Liver (tissue), 9 donors: ENCODE data around the gene HYAL3. TPM values are rescaled to one million over a fixed set of nuclear protein-coding genes. Genes with fewer than 3 reads are reported as not detected.
"Not testable (repeated sequence)": the region's sequence is repeated elsewhere in the genome, so short reads cannot be mapped to it uniquely, and the experiment has no call there.

Experiments
- DNase-seq: peaks from one replicate; pipeline ENCODE4 v3.0.0-alpha.2; 2017; ENCODE audit warnings: low spot score
- H3K27ac ChIP-seq, 2 donors: one replicate each; pipeline ENCODE4 v1.7.0; 2013; ENCODE audit warnings: inconsistent platforms in 2 of 2, low read length in 2 of 2, control low read depth in 1 of 2, low read depth in 1 of 2, mild to moderate bottlenecking in 1 of 2
- H3K27me3 ChIP-seq, 4 donors: one replicate each; pipeline versions ENCODE4 v1.6.1 to v1.7.0; 2013; ENCODE audit warnings: low read length in 3 of 4, inconsistent platforms in 1 of 4, mild to moderate bottlenecking in 1 of 4, moderate library complexity in 1 of 4; ENCODE audit not compliant: control insufficient read depth in 4 of 4, insufficient read depth in 4 of 4
- H3K36me3 ChIP-seq, 4 donors: one replicate each; pipeline versions ENCODE4 v1.6.1 to v1.7.0; 2013; ENCODE audit warnings: low read length in 3 of 4, mild to moderate bottlenecking in 3 of 4, low read depth in 1 of 4, moderate library complexity in 1 of 4; ENCODE audit not compliant: control insufficient read depth in 4 of 4, insufficient read depth in 3 of 4
- H3K4me1 ChIP-seq, 4 donors: one replicate each; pipeline versions ENCODE4 v1.6.1 to v1.7.0; 2013; ENCODE audit warnings: low read length in 3 of 4, mild to moderate bottlenecking in 3 of 4, moderate library complexity in 1 of 4; ENCODE audit not compliant: control insufficient read depth in 4 of 4, insufficient read depth in 4 of 4
- H3K4me3 ChIP-seq, 3 donors: one replicate each; pipeline versions ENCODE4 v1.6.1 to v1.7.0; 2013; ENCODE audit warnings: low read length in 3 of 3, control low read depth in 1 of 3, low read depth in 1 of 3, mild to moderate bottlenecking in 1 of 3
- H3K9ac ChIP-seq, 2 donors: one replicate each; pipeline ENCODE4 v1.7.0; 2013; ENCODE audit warnings: low read length in 2 of 2, mild to moderate bottlenecking in 2 of 2, moderate library complexity in 2 of 2, control low read depth in 1 of 2, low read depth in 1 of 2
- H3K9me3 ChIP-seq, 4 donors: one replicate each; pipeline versions ENCODE4 v1.6.1 to v1.7.0; 2013; ENCODE audit warnings: low read length in 3 of 4; ENCODE audit not compliant: control insufficient read depth in 4 of 4
- EGR1 ChIP-seq, 2 donors: IDR thresholded peaks; 2 replicates each; pipeline ENCODE4 v1.6.1; 2016 to 2018; ENCODE audit warnings: antibody characterized with exemption in 2 of 2, low read depth in 2 of 2
- FOXA1 ChIP-seq: IDR thresholded peaks from 2 replicates; pipeline ENCODE4 v1.6.1; 2016; ENCODE audit warnings: antibody characterized with exemption
- FOXA2 ChIP-seq: IDR thresholded peaks from 2 replicates; pipeline ENCODE4 v1.6.1; 2016; ENCODE audit warnings: antibody characterized with exemption
- GABPA ChIP-seq, 2 donors: IDR thresholded peaks in 1 of 2; conservative IDR thresholded peaks in 1 of 2; 2 replicates each; pipeline ENCODE4 v1.6.1; 2016; ENCODE audit warnings: antibody characterized with exemption in 2 of 2, mild to moderate bottlenecking in 1 of 2, moderate library complexity in 1 of 2
- HNF4A ChIP-seq, 2 donors: conservative IDR thresholded peaks; 2 replicates each; pipeline ENCODE4 v1.6.1; 2016; ENCODE audit warnings: antibody characterized with exemption in 2 of 2, mild to moderate bottlenecking in 2 of 2
- HNF4G ChIP-seq: IDR thresholded peaks from 2 replicates; pipeline ENCODE4 v1.6.1; 2016; ENCODE audit warnings: antibody characterized with exemption
- JUND ChIP-seq, 2 donors: IDR thresholded peaks; 2 replicates each; pipeline ENCODE4 v1.6.1; 2016; ENCODE audit warnings: antibody characterized with exemption in 2 of 2
- NR2F2 ChIP-seq: IDR thresholded peaks from 2 replicates; pipeline ENCODE4 v1.6.1; 2016; ENCODE audit warnings: antibody characterized with exemption
- RAD21 ChIP-seq, 2 donors: IDR thresholded peaks; 2 replicates each; pipeline ENCODE4 v1.6.1; 2016; ENCODE audit warnings: antibody characterized with exemption in 2 of 2, mild to moderate bottlenecking in 2 of 2
- RXRA ChIP-seq, 2 donors: IDR thresholded peaks; 2 replicates each; pipeline ENCODE4 v1.6.1; 2017 to 2018; ENCODE audit warnings: antibody characterized with exemption in 2 of 2, mild to moderate bottlenecking in 1 of 2
- SP1 ChIP-seq: IDR thresholded peaks from 2 replicates; pipeline ENCODE4 v1.6.1; 2018; ENCODE audit warnings: antibody characterized with exemption, mild to moderate bottlenecking
- TAF1 ChIP-seq: conservative IDR thresholded peaks from 2 replicates; pipeline ENCODE4 v1.6.1; 2016; ENCODE audit warnings: antibody characterized with exemption, mild to moderate bottlenecking
- YY1 ChIP-seq: IDR thresholded peaks from 2 replicates; pipeline ENCODE4 v1.6.1; 2016; ENCODE audit warnings: antibody characterized with exemption, mild to moderate bottlenecking
- WGBS: extraction: QIAGEN DNeasy Blood & Tissue Kit; methylation state at CpG from one replicate; pipeline ENCODE4 v1.1.7; 2013; 5-methylcytosine and 5-hydroxymethylcytosine counted together
- polyA plus RNA-seq, 2 donors: library from polyadenylated mRNA; stranded (reverse) in 1 of 2; unstranded in 1 of 2; fragments of 200-250 nt in 1 of 2; fragments of >200 nt in 1 of 2; fragmentation: Nextera tagmentation in 1 of 2; extraction: Ambion mirVana in 1 of 2; gene quantifications; one replicate each; pipeline versions ENCODE4 v1.2.1 to v1.2.3, GENCODE V29; 2013 to 2015
- total RNA-seq, 2 donors: library from RNA; depleted of rRNA; stranded (reverse); fragments of >200 nt; gene quantifications; one replicate each; pipeline ENCODE4 v1.2.3, GENCODE V29; 2014
- TF ChIP-seq, protein P1 (sequence below): IDR thresholded peaks from 2 replicates; pipeline ENCODE4 v1.6.1; 2016; ENCODE audit warnings: antibody characterized with exemption
- TF ChIP-seq, protein P2 (sequence below): IDR thresholded peaks from 2 replicates; pipeline ENCODE4 v1.6.1; 2016; ENCODE audit warnings: antibody characterized with exemption, mild to moderate bottlenecking
- TF ChIP-seq, protein P3 (sequence below): IDR thresholded peaks from 2 replicates; pipeline ENCODE4 v1.6.1; 2016; ENCODE audit warnings: antibody characterized with exemption
- TF ChIP-seq, protein P4 (sequence below): fragments of 150-350 bp; IDR thresholded peaks from 2 replicates; pipeline ENCODE4 v1.5.1; 2017; ENCODE audit warnings: improper control_type of control experiment, low read depth, low read length; ENCODE audit not compliant: missing input control
- donor health status: healthy.
- donor health status: healthy.
- donor health status: healthy.
- donor health status: healthy.
- donor health status: healthy.

Gene HYAL3
- total and polyA plus RNA-seq, 4 donors: 1.8 to 6.6 (median 2.0) TPM

DNA sequence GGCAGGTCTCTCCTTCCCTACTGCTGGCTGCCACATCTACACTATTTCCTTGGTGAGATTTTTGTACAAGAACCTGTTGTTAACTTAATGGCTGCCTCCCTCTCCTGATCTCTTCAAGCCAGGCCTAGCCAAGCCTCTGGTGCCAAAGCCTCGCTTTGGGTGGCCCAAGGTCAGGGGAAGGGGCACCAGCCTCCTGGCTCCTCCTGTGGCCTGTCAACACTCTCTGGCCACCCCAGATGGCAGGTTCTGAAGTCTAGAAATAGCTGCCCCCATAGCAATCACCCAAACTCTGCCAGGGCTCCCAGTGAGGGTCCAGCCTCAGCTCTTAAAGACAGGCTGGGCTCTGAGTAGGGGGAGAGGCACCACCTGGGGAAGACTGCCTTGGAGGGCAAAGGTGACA lies 11.9 kb downstream of the HYAL3 start:
- H3K27me3 ChIP-seq: no peaks in the 10 kb centered on the region
- no peak for DNase-seq
- H3K4me1 ChIP-seq: peaks cover 2 to 16% (median 10%) of the 10 kb centered on the region in 4 donors
- no peak overlapping the region for H3K4me3 ChIP-seq
- H3K9me3 ChIP-seq: no peaks in the 10 kb centered on the region
- TF ChIP-seq RXRA (IDR thresholded peaks at IDR 0.05) (no peak), JUND (IDR thresholded peaks at IDR 0.05) (no peak)
- peaks cover 5 to 41% (median 22%) of the 10 kb centered on the region in 4 donors for H3K36me3 ChIP-seq
- no peak overlapping the region for H3K9ac ChIP-seq
- 93% methylated on average over 1 of the region's 1 CpG for WGBS
- H3K27ac ChIP-seq: no peak overlapping the region

DNA sequence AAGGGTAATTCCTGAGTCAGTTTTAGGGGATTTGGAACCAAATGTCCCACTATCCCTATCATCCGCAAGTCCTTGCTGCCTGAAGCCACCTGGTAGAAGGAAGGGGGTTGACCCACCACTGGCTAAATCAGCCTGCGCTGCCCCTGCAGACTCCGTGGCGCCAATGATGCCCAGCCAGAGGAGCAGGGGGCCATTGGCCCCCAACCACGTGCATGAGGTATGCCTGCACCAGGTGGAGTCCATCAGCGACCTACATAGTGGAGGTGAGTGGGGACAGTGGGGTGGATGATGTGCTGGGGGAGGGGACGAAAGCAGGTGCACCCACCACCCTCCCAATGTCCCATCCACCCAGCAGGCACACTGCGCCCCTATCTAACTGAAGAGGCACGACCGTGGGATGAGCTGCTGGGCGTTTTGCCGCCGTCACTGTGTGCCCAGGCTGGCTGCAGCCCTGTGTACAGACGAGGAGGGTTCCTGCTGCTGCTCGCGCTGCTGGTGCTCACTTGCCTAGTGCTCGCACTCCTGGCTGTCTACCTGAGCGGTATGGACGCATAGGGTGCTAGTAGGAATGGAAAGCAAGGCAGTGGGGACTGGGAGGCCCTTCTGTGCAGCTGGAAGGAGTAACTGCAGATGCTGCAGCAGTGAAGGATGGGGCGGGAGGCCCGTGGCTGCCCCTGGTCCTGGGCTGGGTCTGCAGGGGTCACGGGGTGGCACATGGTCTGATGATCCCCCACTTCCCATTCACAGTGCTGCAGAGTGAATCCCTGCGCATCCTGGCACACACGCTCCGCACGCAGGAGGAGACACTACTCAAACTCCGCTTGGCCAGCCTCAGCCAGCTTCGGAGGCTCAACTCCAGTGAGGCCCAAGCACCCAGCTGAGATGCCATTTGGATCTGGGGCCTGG lies 12.6 kb downstream of the HYAL3 start:
- TF ChIP-seq NR2F2 (no peak), EGR1 (IDR thresholded peaks at IDR 0.05; ENCODE audit: low read depth in 2 of 2) (no peak), FOXA2 (no peak), HNF4A (conservative IDR thresholded peaks at IDR 0.05) (no peak), SP1 (no peak), JUND (IDR thresholded peaks at IDR 0.05) (no peak), FOXA1 (no peak), HNF4G (no peak), RXRA (IDR thresholded peaks at IDR 0.05) (no peak), RAD21 (IDR thresholded peaks at IDR 0.05) (no peak), TAF1 (no peak), YY1 (no peak), GABPA (IDR thresholded peaks at IDR 0.05 in 1 of 2, conservative IDR thresholded peaks at IDR 0.05 in 1 of 2) (no peak)
- TF ChIP-seq, protein P1, sequence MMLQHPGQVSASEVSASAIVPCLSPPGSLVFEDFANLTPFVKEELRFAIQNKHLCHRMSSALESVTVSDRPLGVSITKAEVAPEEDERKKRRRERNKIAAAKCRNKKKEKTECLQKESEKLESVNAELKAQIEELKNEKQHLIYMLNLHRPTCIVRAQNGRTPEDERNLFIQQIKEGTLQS: no peak
- TF ChIP-seq, protein P2, sequence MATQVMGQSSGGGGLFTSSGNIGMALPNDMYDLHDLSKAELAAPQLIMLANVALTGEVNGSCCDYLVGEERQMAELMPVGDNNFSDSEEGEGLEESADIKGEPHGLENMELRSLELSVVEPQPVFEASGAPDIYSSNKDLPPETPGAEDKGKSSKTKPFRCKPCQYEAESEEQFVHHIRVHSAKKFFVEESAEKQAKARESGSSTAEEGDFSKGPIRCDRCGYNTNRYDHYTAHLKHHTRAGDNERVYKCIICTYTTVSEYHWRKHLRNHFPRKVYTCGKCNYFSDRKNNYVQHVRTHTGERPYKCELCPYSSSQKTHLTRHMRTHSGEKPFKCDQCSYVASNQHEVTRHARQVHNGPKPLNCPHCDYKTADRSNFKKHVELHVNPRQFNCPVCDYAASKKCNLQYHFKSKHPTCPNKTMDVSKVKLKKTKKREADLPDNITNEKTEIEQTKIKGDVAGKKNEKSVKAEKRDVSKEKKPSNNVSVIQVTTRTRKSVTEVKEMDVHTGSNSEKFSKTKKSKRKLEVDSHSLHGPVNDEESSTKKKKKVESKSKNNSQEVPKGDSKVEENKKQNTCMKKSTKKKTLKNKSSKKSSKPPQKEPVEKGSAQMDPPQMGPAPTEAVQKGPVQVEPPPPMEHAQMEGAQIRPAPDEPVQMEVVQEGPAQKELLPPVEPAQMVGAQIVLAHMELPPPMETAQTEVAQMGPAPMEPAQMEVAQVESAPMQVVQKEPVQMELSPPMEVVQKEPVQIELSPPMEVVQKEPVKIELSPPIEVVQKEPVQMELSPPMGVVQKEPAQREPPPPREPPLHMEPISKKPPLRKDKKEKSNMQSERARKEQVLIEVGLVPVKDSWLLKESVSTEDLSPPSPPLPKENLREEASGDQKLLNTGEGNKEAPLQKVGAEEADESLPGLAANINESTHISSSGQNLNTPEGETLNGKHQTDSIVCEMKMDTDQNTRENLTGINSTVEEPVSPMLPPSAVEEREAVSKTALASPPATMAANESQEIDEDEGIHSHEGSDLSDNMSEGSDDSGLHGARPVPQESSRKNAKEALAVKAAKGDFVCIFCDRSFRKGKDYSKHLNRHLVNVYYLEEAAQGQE: no peak
- TF ChIP-seq, protein P3, sequence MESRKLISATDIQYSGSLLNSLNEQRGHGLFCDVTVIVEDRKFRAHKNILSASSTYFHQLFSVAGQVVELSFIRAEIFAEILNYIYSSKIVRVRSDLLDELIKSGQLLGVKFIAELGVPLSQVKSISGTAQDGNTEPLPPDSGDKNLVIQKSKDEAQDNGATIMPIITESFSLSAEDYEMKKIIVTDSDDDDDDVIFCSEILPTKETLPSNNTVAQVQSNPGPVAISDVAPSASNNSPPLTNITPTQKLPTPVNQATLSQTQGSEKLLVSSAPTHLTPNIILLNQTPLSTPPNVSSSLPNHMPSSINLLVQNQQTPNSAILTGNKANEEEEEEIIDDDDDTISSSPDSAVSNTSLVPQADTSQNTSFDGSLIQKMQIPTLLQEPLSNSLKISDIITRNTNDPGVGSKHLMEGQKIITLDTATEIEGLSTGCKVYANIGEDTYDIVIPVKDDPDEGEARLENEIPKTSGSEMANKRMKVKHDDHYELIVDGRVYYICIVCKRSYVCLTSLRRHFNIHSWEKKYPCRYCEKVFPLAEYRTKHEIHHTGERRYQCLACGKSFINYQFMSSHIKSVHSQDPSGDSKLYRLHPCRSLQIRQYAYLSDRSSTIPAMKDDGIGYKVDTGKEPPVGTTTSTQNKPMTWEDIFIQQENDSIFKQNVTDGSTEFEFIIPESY: no peak
- TF ChIP-seq, protein P4, sequence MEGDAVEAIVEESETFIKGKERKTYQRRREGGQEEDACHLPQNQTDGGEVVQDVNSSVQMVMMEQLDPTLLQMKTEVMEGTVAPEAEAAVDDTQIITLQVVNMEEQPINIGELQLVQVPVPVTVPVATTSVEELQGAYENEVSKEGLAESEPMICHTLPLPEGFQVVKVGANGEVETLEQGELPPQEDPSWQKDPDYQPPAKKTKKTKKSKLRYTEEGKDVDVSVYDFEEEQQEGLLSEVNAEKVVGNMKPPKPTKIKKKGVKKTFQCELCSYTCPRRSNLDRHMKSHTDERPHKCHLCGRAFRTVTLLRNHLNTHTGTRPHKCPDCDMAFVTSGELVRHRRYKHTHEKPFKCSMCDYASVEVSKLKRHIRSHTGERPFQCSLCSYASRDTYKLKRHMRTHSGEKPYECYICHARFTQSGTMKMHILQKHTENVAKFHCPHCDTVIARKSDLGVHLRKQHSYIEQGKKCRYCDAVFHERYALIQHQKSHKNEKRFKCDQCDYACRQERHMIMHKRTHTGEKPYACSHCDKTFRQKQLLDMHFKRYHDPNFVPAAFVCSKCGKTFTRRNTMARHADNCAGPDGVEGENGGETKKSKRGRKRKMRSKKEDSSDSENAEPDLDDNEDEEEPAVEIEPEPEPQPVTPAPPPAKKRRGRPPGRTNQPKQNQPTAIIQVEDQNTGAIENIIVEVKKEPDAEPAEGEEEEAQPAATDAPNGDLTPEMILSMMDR: no peak
- H3K27me3 ChIP-seq: no peaks in the 10 kb centered on the region
- no peak overlapping the region for H3K27ac ChIP-seq
- WGBS: 93% methylated on average over 28 of the region's 28 CpGs
- H3K4me1 ChIP-seq: peaks cover 2 to 13% (median 8%) of the 10 kb centered on the region in 4 donors
- DNase-seq: no peak
- peaks cover 5 to 41% (median 22%) of the 10 kb centered on the region in 4 donors for H3K36me3 ChIP-seq
- H3K9ac ChIP-seq: no peak overlapping the region
- no peak overlapping the region for H3K4me3 ChIP-seq
- no peaks in the 10 kb centered on the region for H3K9me3 ChIP-seq

DNA sequence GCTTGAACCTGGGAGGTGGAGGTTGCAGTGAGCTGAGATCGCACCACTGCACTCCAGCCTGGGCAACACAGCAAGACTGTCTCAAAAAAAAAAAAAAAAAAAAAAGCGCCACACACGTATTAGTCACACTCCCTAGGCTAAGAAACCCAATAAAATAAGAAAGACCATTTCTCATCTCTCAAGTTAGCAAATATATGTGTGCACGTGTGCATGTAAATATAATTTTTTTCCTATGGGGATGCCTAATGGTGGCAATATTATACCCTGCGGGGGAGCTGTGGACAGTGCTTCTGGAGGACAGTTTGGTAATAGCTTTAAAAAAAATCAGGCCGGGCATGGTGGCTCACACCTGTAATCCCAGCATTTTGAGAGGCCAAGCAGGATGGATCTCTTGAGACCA lies 15.1 kb downstream of the HYAL3 start:
- not testable (repeated sequence) for H3K9ac ChIP-seq, DNase-seq, H3K27ac ChIP-seq, H3K9me3 ChIP-seq, H3K27me3 ChIP-seq, H3K4me1 ChIP-seq, H3K4me3 ChIP-seq
- WGBS: 93% methylated on average over 6 of the region's 6 CpGs
- peaks cover 0 to 28% (median 19%) of the 10 kb centered on the region in 4 donors for H3K36me3 ChIP-seq
